ENCODE measurements around the gene KATNBL1. TPM values are rescaled to one million over a fixed set of nuclear protein-coding genes. Genes with fewer than 3 reads are reported as not detected.
A peak's percentile ranks its signal among the peaks of the same experiment; 100 is the strongest.

KATNBL1 gene
- total and polyA plus RNA-seq, 9 of the 15 experiments (the other 6 are each of a cell fraction or from before 2014, with no cell fraction given), result 6.6 to 46.0 (median 24.0) TPM

- peak; percentile 67; the same call in 1 of the 2 replicates for TF ChIP-seq DEAF1 (CRISPR knock-in tag; IDR thresholded peaks at IDR 0.05)
- peak; percentile 54; the same call in 1 of the 2 replicates for TF ChIP-seq SMAD4 (CRISPR knock-in tag; conservative IDR thresholded peaks at IDR 0.05)
- peak; percentile 81; the same call in 1 of the 2 replicates for TF ChIP-seq E2F1 (CRISPR knock-in tag; IDR thresholded peaks at IDR 0.05)
- no peak for TF ChIP-seq ZKSCAN8 (CRISPR knock-in tag; IDR thresholded peaks at IDR 0.05)
- TF ChIP-seq CREM (IDR thresholded peaks at IDR 0.05; ENCODE audit: low read depth), result peak; percentile 8; the same call in 1 of the 2 replicates
- TF ChIP-seq, protein P1, sequence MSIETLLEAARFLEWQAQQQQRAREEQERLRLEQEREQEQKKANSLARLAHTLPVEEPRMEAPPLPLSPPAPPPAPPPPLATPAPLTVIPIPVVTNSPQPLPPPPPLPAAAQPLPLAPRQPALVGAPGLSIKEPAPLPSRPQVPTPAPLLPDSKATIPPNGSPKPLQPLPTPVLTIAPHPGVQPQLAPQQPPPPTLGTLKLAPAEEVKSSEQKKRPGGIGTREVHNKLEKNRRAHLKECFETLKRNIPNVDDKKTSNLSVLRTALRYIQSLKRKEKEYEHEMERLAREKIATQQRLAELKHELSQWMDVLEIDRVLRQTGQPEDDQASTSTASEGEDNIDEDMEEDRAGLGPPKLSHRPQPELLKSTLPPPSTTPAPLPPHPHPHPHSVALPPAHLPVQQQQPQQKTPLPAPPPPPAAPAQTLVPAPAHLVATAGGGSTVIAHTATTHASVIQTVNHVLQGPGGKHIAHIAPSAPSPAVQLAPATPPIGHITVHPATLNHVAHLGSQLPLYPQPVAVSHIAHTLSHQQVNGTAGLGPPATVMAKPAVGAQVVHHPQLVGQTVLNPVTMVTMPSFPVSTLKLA (conservative IDR thresholded peaks at IDR 0.05), result peak in 1 of 2 experiments; percentile 54; a peak in 2 of 4 replicates
- TF ChIP-seq BCOR (IDR thresholded peaks at IDR 0.05), result no peak
- no peak for TF ChIP-seq POU5F1 (IDR thresholded peaks at IDR 0.05; ENCODE audit: borderline replicate concordance, low read depth, low read length, partially characterized antibody)
- no peak for TF ChIP-seq PYGO2 (tag; IDR thresholded peaks at IDR 0.05)
- TF ChIP-seq NR3C1 (CRISPR knock-in tag; IDR thresholded peaks at IDR 0.05), result 0 out of 2 replicates have a peak, but pooled peaks have one; percentile 36
- TF ChIP-seq KLF13 (tag; IDR thresholded peaks at IDR 0.05; ENCODE audit: borderline replicate concordance, low read depth), result peak; percentile 52; the same call in 1 of the 2 replicates
- TF ChIP-seq ZNF695 (CRISPR knock-in tag; IDR thresholded peaks at IDR 0.05), result no peak
- peak; percentile 76 for TF ChIP-seq KLF1 (tag; IDR thresholded peaks at IDR 0.05)
- no peak for TF ChIP-seq ZNF696 (CRISPR knock-in tag; conservative IDR thresholded peaks at IDR 0.05)
- no peak for TF ChIP-seq EP300 (IDR thresholded peaks at IDR 0.05; ENCODE audit: low read length)
- TF ChIP-seq, protein P2, sequence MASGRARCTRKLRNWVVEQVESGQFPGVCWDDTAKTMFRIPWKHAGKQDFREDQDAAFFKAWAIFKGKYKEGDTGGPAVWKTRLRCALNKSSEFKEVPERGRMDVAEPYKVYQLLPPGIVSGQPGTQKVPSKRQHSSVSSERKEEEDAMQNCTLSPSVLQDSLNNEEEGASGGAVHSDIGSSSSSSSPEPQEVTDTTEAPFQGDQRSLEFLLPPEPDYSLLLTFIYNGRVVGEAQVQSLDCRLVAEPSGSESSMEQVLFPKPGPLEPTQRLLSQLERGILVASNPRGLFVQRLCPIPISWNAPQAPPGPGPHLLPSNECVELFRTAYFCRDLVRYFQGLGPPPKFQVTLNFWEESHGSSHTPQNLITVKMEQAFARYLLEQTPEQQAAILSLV (tag; IDR thresholded peaks at IDR 0.05), result no peak
- no peak for TF ChIP-seq FOXP4 (CRISPR knock-in tag; IDR thresholded peaks at IDR 0.05; ENCODE audit: borderline replicate concordance)
- TF ChIP-seq ZNF263 (CRISPR knock-in tag; IDR thresholded peaks at IDR 0.05; ENCODE audit: borderline replicate concordance), result no peak; the same call in 1 of the 2 replicates
- TF ChIP-seq CBX8 (IDR thresholded peaks at IDR 0.05; ENCODE audit: borderline replicate concordance, extremely low read depth, low read depth, low read length, poor library complexity, severe bottlenecking), result no peak
Observed at GRCh38 chr15:34209421-34210282, at the start of gene KATNBL1 (continued).

All from K562 (cell line).